ENCODE results near the gene HID1.
"Not testable (repeated sequence)": the region's sequence is repeated elsewhere in the genome, so short reads cannot be mapped to it uniquely, and the experiment has no call there.

HID1 gene

GRCh38 chr17:74998783-74999182 is 26.2 kb upstream of the HID1 start:
- DNase-seq: no peak

GRCh38 chr17:74995847-74996246 is 23.3 kb upstream of the HID1 start:
- DNase-seq: no peak

GRCh38 chr17:74994440-74994839 is 21.9 kb upstream of the HID1 start:
- DNase-seq: peak; percentile 62

- DNase-seq: no peak
Observed at GRCh38 chr17:74992223-74992622, 19.7 kb upstream of the HID1 start.

- DNase-seq: no peak
Observed at GRCh38 chr17:74990581-74991105, 18.1 kb upstream of the HID1 start.

GRCh38 chr17:74987909-74988711 is 15.6 kb upstream of the HID1 start:
- peak; percentile 87 for DNase-seq

- DNase-seq: peak; percentile 93
Observed at GRCh38 chr17:74987418-74987908, 14.9 kb upstream of the HID1 start, which contains the start of gene CDR2L. CDR2L (plus strand) TSS chr17:74987632; CDS start chr17:74988044, 412 bp downstream.

GRCh38 chr17:74986206-74986576 is 13.6 kb upstream of the HID1 start:
- DNase-seq: no peak

- DNase-seq: not testable (repeated sequence)
Observed at GRCh38 chr17:74982663-74983313, 10.2 kb upstream of the HID1 start.

GRCh38 chr17:74981979-74982662 is 9.6 kb upstream of the HID1 start:
- DNase-seq: peak; percentile 59

- DNase-seq: no peak
Observed at GRCh38 chr17:74981318-74981978, 8.9 kb upstream of the HID1 start.

GRCh38 chr17:74979408-74980146 is 7.0 kb upstream of the HID1 start:
- no peak for DNase-seq

GRCh38 chr17:74978240-74978639 is 5.7 kb upstream of the HID1 start:
- no peak for DNase-seq

- no peak for DNase-seq
Observed at GRCh38 chr17:74977802-74978201, 5.2 kb upstream of the HID1 start.

GRCh38 chr17:74975943-74976342 is 3.4 kb upstream of the HID1 start:
- DNase-seq: no peak

GRCh38 chr17:74972973-74973328 is 392 bp upstream of the HID1 start:
- DNase-seq: no peak

- no peak for DNase-seq
Observed at GRCh38 chr17:74971842-74972106, 785 bp downstream of the HID1 start.

GRCh38 chr17:74971069-74971841 is 1.3 kb downstream of the HID1 start:
- no peak for DNase-seq

GRCh38 chr17:74970395-74970794 is 2.2 kb downstream of the HID1 start:
- no peak for DNase-seq

GRCh38 chr17:74969501-74969900 is 3.1 kb downstream of the HID1 start:
- not testable (repeated sequence) for DNase-seq

GRCh38 chr17:74968361-74968780 is 4.2 kb downstream of the HID1 start:
- DNase-seq: no peak
